Ovary (tissue), 9 donors: Measurements from ENCODE around the gene PLPP1. TPM values are rescaled to one million over a fixed set of nuclear protein-coding genes. Genes with fewer than 3 reads are reported as not detected.

Experiments used
- DNase-seq, 5 donors: peaks; one replicate each; pipeline ENCODE4 v3.0.0-alpha.2; 2019 to 2020
- H3K27ac ChIP-seq, 2 donors: fragments of 200-600 bp; one replicate each; pipeline versions ENCODE4 v1.5.1 to v1.8.0; 2019 to 2022
- H3K27me3 ChIP-seq: fragments of 200-600 bp; one replicate; pipeline ENCODE4 v1.8.0; 2022
- H3K36me3 ChIP-seq: fragments of 200-600 bp; sonication (generic); one replicate; pipeline ENCODE4 v1.5.1; 2019
- H3K4me1 ChIP-seq: one replicate; pipeline ENCODE4 v1.8.1; 2013; ENCODE audit warnings: mild to moderate bottlenecking, moderate library complexity; ENCODE audit not compliant: insufficient read depth
- H3K4me3 ChIP-seq: fragments of 200-600 bp; sonication (generic); one replicate; pipeline ENCODE4 v1.5.1; 2017
- H3K9me3 ChIP-seq, 2 donors: fragments of 200-600 bp in 1 of 2; sonication (generic) in 1 of 2; one replicate each; pipeline versions ENCODE4 v1.5.1 to v1.8.1; 2013 to 2019; ENCODE audit warnings: mild to moderate bottlenecking in 1 of 2, moderate library complexity in 1 of 2
- EP300 ChIP-seq: sonication (generic); formaldehyde crosslinking; IDR thresholded peaks from one replicate; pipeline ENCODE4 v1.6.1; 2017; ENCODE audit warnings: antibody characterized with exemption
- POLR2A ChIP-seq: fragments of 450-650 bp; IDR thresholded peaks from one replicate; pipeline ENCODE4 v1.6.1; 2017; ENCODE audit warnings: antibody characterized with exemption, mild to moderate bottlenecking, moderate library complexity
- WGBS, 3 donors: extraction: QIAGEN DNeasy Blood & Tissue Kit in 1 of 3; methylation state at CpG; one replicate each; pipeline versions ENCODE4 v1.1.5 to v1.1.7; 2013 to 2017; 5-methylcytosine and 5-hydroxymethylcytosine counted together
- intact Hi-C, 4 donors: fragments of 100-400 bp; cut with DNase I; formaldehyde crosslinking; loops; one replicate each; pipeline versions ENCODE4 v1.11.0 to v1.15.1; 2022 to 2023
- polyA plus RNA-seq, 2 donors: library from polyadenylated mRNA; stranded (reverse); fragments of 200-250 nt in 1 of 2; fragments of 350-450 nt in 1 of 2; fragmentation: Illumina TruSeq in 1 of 2; extraction: RNeasy Lipid Tissue Mini Kit (QIAGEN cat#74804) in 1 of 2; gene quantifications; one replicate each; pipeline ENCODE4 v1.2.3, GENCODE V29; 2013 to 2014
- total RNA-seq, 7 donors: library from RNA; depleted of rRNA in 2 of 7; stranded (reverse); fragments of >200 nt in 2 of 7; fragmentation: NEBNext Ultra II Directional in 3 of 7; extraction: Animal tissue kit (Norgen Biotek cat#: 25700) in 3 of 7; gene quantifications; one replicate each; pipeline versions ENCODE4 v1.1.0 to v1.2.4, GENCODE V29; 2016 to 2023
- TF ChIP-seq, protein P1 (sequence below), 3 donors: fragments of 450-650 bp in 2 of 3; fragments of 200-600 bp in 1 of 3; IDR thresholded peaks; one replicate each; pipeline versions ENCODE4 v1.5.1 to v1.8.0; 2016 to 2022; ENCODE audit warnings: antibody characterized with exemption in 3 of 3, mild to moderate bottlenecking in 1 of 3
- donor health status: DM: no; HTN: no; CAD: no; lungs with moderate emphysema.
- donor health status: DM: no; HTN: no; CAD: no.
- donor health status: Bipolar disorder and iron deficiency.
- donor health status: DM: yes; HTN: yes; CAD: no.
- donor health status: DM: no; HTN: no; CAD: no.
- donor health status: DM: yes; HTN: yes; CAD: no.

Gene PLPP1
- total and polyA plus RNA-seq, 9 donors: 13.5 to 136 (median 34.5) TPM

DNA sequence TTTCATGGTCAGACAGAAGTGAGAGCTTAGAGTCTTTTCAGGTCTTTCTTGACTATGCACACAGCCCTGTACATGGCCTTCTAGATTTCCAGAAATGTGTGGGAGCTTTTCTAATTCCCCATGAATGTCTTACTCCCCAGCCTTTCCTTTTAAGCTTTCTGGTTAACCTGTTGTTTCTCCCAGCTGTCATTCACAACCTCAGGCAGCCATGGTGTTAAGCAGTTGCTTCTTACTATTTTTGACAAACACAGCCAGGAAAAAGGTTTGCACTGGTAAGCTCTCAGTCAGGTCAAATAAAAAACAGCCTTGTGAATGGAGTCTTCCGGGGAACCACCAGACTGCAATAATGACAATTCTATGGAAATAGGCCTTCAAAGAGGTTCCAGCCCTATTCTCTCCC lies 142.1 kb downstream of the PLPP1 start:
- intact Hi-C loops: no loop called here
- DNase-seq: no peak
- H3K4me3 ChIP-seq: no peak overlapping the region
- H3K4me1 ChIP-seq: no peaks in the 10 kb centered on the region
- H3K27ac ChIP-seq: no peak overlapping the region
- H3K36me3 ChIP-seq: no peaks in the 10 kb centered on the region
- peaks cover 0 to 12% of the 10 kb centered on the region in 2 donors for H3K9me3 ChIP-seq
- no peaks in the 10 kb centered on the region for H3K27me3 ChIP-seq
- 88 to 100% (median 98%) methylated on average over 1 of the region's 1 CpG for WGBS, 3 donors
- TF ChIP-seq EP300: no peak
- TF ChIP-seq, protein P1, sequence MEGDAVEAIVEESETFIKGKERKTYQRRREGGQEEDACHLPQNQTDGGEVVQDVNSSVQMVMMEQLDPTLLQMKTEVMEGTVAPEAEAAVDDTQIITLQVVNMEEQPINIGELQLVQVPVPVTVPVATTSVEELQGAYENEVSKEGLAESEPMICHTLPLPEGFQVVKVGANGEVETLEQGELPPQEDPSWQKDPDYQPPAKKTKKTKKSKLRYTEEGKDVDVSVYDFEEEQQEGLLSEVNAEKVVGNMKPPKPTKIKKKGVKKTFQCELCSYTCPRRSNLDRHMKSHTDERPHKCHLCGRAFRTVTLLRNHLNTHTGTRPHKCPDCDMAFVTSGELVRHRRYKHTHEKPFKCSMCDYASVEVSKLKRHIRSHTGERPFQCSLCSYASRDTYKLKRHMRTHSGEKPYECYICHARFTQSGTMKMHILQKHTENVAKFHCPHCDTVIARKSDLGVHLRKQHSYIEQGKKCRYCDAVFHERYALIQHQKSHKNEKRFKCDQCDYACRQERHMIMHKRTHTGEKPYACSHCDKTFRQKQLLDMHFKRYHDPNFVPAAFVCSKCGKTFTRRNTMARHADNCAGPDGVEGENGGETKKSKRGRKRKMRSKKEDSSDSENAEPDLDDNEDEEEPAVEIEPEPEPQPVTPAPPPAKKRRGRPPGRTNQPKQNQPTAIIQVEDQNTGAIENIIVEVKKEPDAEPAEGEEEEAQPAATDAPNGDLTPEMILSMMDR (IDR thresholded peaks at IDR 0.05): no peak

DNA sequence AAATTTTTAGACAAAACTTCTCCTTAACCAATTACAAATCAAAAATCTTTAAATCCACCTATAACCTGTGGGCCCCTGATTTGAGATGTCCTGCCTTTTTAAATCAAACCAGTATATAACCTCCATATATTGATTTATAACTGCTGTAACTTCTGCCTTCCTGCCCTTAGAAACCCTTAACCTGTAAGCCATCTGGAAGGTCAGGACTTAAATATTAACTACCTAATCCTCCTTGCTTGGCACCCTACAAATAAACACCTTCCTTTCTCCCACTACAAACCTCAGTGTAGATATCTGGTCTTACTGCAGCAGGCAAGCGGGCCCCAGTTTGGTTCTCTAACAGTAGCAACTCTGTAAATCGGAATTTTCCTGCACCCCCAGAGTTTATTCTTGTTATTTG lies 143.1 kb downstream of the PLPP1 start:
- DNase-seq: no peak
- Histone ChIP-seq H3K4me1 (no peaks in the 10 kb centered on the region), H3K27ac (no peak overlapping the region), H3K27me3 (no peaks in the 10 kb centered on the region), H3K36me3 (no peaks in the 10 kb centered on the region), H3K9me3 (peaks cover 0 to 12% of the 10 kb centered on the region in 2 donors), H3K4me3 (no peak overlapping the region)
- intact Hi-C loops: no loop called here
- 98 to 99% (median 99%) methylated on average over 2 of the region's 2 CpGs for WGBS, 3 donors
- TF ChIP-seq POLR2A (no peak), EP300 (no peak)
- TF ChIP-seq, protein P1 (IDR thresholded peaks at IDR 0.05): no peak

DNA sequence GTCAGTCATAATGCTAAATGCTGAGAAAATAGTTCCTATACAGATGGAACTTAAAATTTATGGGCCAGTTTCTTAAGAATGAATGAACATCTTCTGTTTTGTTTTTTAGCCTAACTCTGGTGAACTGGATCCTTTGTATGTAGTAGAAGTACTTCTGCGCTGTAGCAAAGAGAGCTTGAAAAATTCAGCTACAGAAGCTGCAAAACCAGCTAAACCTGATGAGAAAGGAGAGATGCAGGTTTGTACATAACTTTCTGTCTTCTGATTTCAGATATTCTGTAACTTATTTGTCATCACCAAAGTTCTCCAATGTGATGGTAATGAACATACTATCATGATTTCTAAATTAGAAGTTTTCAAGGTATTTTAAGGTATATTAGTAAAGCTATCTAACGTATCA lies 146.9 kb downstream of the PLPP1 start:
- Histone ChIP-seq H3K4me3 (no peak overlapping the region), H3K9me3 (peaks cover 0 to 14% of the 10 kb centered on the region in 2 donors), H3K27me3 (no peaks in the 10 kb centered on the region), H3K27ac (no peak overlapping the region), H3K4me1 (no peaks in the 10 kb centered on the region), H3K36me3 (no peaks in the 10 kb centered on the region)
- intact Hi-C loops: no loop called here
- no peak for DNase-seq
- TF ChIP-seq POLR2A (no peak), EP300 (no peak)
- TF ChIP-seq, protein P1 (IDR thresholded peaks at IDR 0.05): no peak
- 96 to 99% (median 97%) methylated on average over 2 of the region's 2 CpGs for WGBS, 3 donors

DNA sequence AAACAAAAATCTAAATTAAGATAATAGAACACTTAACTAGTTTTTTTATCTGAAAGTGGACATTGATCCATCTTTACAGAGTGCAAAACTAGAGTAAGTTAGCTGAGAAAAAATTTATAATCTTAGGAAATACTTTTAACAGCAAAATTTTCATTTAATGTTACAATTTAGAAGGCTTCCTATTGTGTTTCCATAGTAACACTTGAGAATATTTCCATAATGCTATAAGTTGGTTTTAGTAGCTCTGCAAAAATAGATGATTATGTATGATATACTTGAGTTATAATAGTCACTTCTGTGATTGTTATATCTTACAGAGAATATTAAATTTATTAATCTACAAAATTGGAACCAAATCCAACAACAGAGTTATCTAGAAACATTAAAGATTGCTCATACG lies 148.4 kb downstream of the PLPP1 start:
- H3K4me1 ChIP-seq: no peaks in the 10 kb centered on the region
- H3K4me3 ChIP-seq: no peak overlapping the region
- H3K36me3 ChIP-seq: no peaks in the 10 kb centered on the region
- intact Hi-C loops: no loop called here
- H3K27me3 ChIP-seq: no peaks in the 10 kb centered on the region
- TF ChIP-seq EP300 (no peak), POLR2A (no peak)
- TF ChIP-seq, protein P1 (IDR thresholded peaks at IDR 0.05): no peak
- peaks cover 0 to 4% of the 10 kb centered on the region in 2 donors for H3K9me3 ChIP-seq
- no peak for DNase-seq
- no peak overlapping the region for H3K27ac ChIP-seq
- 71 to 96% (median 88%) methylated on average over 1 of the region's 1 CpG for WGBS, 3 donors
